ENCODE measurements around the gene GPR155.

GPR155 gene, protein sequence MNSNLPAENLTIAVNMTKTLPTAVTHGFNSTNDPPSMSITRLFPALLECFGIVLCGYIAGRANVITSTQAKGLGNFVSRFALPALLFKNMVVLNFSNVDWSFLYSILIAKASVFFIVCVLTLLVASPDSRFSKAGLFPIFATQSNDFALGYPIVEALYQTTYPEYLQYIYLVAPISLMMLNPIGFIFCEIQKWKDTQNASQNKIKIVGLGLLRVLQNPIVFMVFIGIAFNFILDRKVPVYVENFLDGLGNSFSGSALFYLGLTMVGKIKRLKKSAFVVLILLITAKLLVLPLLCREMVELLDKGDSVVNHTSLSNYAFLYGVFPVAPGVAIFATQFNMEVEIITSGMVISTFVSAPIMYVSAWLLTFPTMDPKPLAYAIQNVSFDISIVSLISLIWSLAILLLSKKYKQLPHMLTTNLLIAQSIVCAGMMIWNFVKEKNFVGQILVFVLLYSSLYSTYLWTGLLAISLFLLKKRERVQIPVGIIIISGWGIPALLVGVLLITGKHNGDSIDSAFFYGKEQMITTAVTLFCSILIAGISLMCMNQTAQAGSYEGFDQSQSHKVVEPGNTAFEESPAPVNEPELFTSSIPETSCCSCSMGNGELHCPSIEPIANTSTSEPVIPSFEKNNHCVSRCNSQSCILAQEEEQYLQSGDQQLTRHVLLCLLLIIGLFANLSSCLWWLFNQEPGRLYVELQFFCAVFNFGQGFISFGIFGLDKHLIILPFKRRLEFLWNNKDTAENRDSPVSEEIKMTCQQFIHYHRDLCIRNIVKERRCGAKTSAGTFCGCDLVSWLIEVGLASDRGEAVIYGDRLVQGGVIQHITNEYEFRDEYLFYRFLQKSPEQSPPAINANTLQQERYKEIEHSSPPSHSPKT

DNA sequence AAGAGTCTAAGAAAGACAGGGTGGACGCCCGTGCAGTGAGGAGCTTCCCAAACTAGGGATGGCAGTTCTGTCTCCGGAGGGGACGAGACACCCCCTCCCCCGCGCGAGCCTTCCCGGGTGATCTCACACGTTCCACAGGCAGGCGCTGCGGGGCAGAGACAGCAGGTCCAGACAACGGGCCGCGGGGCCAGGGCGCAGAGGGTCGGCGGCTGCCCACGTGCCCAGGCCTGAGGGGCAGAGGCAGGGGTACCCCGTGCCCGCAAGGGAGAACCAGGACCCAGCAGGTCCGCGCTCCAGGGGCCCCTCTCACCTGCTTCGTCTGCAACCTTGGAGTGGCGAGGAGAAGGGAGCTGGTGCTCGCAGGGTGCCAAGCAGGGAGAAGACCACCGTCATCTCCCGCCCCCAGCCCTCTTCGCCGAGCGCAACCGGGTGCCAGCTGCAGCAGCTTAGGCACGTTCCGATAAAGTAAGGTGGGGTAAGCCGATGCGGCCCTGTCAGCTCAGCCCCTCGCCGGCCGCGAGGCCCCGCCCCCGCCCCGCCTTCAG, at the start of gene GPR155:
Gene GPR155 (minus strand): TSS at position 467 of the 545 bp plus-strand sequence. CDS start 5,073 bp downstream, outside the sequence.
- TF ChIP-seq, protein P1, sequence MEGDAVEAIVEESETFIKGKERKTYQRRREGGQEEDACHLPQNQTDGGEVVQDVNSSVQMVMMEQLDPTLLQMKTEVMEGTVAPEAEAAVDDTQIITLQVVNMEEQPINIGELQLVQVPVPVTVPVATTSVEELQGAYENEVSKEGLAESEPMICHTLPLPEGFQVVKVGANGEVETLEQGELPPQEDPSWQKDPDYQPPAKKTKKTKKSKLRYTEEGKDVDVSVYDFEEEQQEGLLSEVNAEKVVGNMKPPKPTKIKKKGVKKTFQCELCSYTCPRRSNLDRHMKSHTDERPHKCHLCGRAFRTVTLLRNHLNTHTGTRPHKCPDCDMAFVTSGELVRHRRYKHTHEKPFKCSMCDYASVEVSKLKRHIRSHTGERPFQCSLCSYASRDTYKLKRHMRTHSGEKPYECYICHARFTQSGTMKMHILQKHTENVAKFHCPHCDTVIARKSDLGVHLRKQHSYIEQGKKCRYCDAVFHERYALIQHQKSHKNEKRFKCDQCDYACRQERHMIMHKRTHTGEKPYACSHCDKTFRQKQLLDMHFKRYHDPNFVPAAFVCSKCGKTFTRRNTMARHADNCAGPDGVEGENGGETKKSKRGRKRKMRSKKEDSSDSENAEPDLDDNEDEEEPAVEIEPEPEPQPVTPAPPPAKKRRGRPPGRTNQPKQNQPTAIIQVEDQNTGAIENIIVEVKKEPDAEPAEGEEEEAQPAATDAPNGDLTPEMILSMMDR (IDR thresholded peaks at IDR 0.05; ENCODE audit: low read depth, low read length, missing control alignments): no peak
- DNase-seq (ENCODE audit: low read depth): no peak

DNA sequence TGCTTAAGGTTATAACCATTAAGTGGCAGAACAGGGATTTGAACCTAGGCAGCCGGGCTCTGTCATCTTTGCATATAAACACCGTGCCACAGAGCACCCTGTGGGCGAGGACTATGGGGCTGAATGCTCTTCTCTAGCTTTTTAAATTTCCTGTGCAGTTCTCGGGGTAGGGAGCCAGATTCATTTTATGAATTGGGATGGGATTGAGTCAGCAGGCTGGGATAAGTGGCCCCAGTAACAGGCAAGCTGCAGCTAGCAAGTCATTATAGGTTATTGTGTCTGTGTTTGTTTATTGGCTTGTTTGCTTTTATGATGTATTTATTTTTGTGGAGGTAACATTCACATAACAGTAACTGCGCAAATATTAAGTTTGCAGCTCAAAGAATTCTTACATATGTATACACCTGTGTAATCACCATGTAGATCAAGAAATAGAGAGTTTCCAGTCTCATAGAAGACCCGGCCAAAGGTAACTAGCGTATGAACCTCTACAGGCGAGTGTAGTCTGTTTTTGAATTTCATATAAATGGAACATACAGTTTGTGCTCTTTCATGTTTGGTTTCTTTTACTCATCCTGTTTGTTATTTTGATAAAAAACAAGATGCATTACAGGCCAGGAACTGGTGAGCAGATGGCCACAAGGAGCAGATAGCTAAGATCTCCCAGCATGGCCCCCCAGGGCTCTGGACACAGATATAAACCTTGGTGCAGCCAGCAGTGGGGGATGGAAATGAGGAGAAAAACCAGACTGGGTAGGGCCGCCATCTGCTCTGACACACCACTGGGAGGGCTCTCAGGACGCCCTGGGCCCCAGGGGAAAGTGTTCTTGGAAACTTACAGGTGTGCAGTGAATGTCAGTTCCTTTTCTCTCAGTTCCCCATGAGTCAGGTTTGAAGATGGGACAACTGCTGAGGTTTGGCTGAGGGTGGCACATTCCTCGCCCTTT, 49.2 kb upstream of the GPR155 start:
- DNase-seq (ENCODE audit: low read depth): no peak
- H3K4me3 ChIP-seq (ENCODE audit: low read depth, low read length): no peak overlapping the region
- TF ChIP-seq, protein P1 (IDR thresholded peaks at IDR 0.05; ENCODE audit: low read depth, low read length, missing control alignments): no peak

More for the DNA sequence above, at the start of gene GPR155:
- peak within 1 kb of the TSS; percentile 95 for H3K4me3 ChIP-seq (ENCODE audit: low read depth, low read length)

DNA sequence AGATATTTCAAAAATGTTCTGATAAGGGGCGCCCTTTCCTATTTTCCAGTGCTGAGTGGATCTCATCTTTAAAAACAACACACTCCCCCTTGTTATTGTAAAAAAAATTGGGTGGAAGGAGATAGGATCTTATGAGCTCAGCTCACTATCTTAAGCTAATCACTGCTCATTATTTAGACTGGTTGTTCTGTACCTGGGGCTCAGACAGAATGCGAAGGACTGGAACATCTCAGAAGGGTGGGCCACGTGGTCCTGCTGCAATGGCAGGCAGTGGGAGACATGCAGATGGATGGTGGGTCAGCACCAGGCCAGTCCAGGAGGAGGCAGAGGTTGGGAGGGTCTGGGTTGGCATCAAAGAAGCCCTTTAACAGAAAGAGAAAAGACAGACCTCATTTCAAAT, 48.3 kb upstream of the GPR155 start:
- no peak overlapping the region for H3K4me3 ChIP-seq (ENCODE audit: low read depth, low read length)
- DNase-seq (ENCODE audit: low read depth): no peak
- TF ChIP-seq, protein P1 (IDR thresholded peaks at IDR 0.05; ENCODE audit: low read depth, low read length, missing control alignments): no peak

DNA sequence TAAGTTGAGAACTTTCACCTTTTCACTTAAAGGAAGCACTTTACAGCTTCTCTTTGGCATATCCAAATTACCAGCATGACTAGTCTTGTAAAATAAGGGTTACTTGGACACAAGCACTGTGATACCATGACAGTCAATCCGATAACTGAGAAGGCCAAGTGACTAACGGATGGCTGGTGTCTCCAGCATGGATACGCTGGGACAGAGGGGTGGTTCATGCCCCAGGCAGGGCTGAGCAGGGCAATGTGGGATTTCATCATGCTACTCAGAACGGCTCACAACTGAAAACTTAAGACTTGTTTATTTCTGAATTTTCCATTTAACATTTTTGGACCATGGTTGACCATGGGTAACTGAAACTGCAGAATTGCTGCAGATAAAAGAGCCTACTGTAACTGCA, 43.1 kb upstream of the GPR155 start:
- no peak overlapping the region for H3K4me3 ChIP-seq (ENCODE audit: low read depth, low read length)
- TF ChIP-seq, protein P1 (IDR thresholded peaks at IDR 0.05; ENCODE audit: low read depth, low read length, missing control alignments): no peak

DNA sequence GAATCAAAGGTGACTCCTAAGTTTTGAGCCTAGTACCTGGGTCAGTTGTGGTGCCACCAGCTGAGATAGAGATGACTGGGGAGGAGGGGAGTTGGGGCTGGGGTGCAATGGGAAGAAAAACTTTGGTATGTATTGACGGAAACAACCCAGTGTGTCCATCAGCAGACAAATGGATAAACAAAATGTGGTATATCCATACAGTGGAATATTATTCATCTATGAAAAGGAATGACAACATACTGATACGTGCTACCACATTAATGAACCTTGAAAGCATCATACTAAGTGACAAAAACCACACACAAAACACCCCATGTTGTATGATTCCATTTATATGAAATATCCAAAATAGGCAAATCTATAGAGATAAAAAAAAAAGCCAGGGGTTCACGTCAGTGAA, 41.1 kb upstream of the GPR155 start:
- no peak overlapping the region for H3K4me3 ChIP-seq (ENCODE audit: low read depth, low read length)
- TF ChIP-seq, protein P1 (IDR thresholded peaks at IDR 0.05; ENCODE audit: low read depth, low read length, missing control alignments): no peak
- DNase-seq (ENCODE audit: low read depth): no peak

More for the DNA sequence above, 43.1 kb upstream of the GPR155 start:
- DNase-seq (ENCODE audit: low read depth): no peak
